Stimulated activated CD4-positive, alpha-beta T cell treated with anti-CD3 and anti-CD28 coated beads, Interleukin-1b, Interleukin-23, amount 100 ng/mL, for 24 hours (primary cell): ENCODE results near the gene WASF3.
"Not testable (repeated sequence)": the region's sequence is repeated elsewhere in the genome, so short reads cannot be mapped to it uniquely, and the experiment has no call there.

Experiments used
- DNase-seq, 4 experiments: peaks; one replicate each; pipeline ENCODE4 v3.0.0-alpha.2; 2020; ENCODE audit warnings: low read depth in 4 of 4, low spot score in 1 of 4

The WASF3 gene

GRCh38 chr13:26709461-26709860 is 152.0 kb downstream of the WASF3 start:
- DNase-seq: no peak

- no peak for DNase-seq
Measured at GRCh38 chr13:26710166-26710565, 152.7 kb downstream of the WASF3 start.

- DNase-seq: no peak
Measured at GRCh38 chr13:26711211-26711610, 153.7 kb downstream of the WASF3 start.

- no peak for DNase-seq
Measured at GRCh38 chr13:26713341-26713740, 155.9 kb downstream of the WASF3 start.

- DNase-seq: no peak
Measured at GRCh38 chr13:26716984-26717383, 159.5 kb downstream of the WASF3 start.

GRCh38 chr13:26718146-26718545 is 160.7 kb downstream of the WASF3 start:
- no peak for DNase-seq

- no peak for DNase-seq
Measured at GRCh38 chr13:26718872-26719271, 161.4 kb downstream of the WASF3 start.

GRCh38 chr13:26719356-26719945 is 162.0 kb downstream of the WASF3 start:
- DNase-seq: no peak

GRCh38 chr13:26721251-26722121 is 164.0 kb downstream of the WASF3 start:
- peak in 1 of 4 experiments; percentile 5 for DNase-seq

- no peak for DNase-seq
Measured at GRCh38 chr13:26722321-26722720, 164.8 kb downstream of the WASF3 start.

- not testable (repeated sequence) for DNase-seq
Measured at GRCh38 chr13:26723620-26724019, 166.1 kb downstream of the WASF3 start.

- DNase-seq: no peak
Measured at GRCh38 chr13:26726684-26727083, 169.2 kb downstream of the WASF3 start.

- no peak for DNase-seq
Measured at GRCh38 chr13:26727122-26727521, 169.6 kb downstream of the WASF3 start.

- no peak for DNase-seq
Measured at GRCh38 chr13:26727633-26728032, 170.2 kb downstream of the WASF3 start.

- no peak for DNase-seq
Measured at GRCh38 chr13:26735677-26736076, 178.2 kb downstream of the WASF3 start.
